Smooth muscle cell of trachea (primary cell): Measurements from ENCODE around the gene ARPC5L. TPM values are rescaled to one million over a fixed set of nuclear protein-coding genes. Genes with fewer than 3 reads are reported as not detected.

Experiments used
- total RNA-seq: library from RNA; depleted of rRNA; stranded (reverse); fragments of >200 nt; gene quantifications from 2 replicates; pipeline ENCODE4 v1.2.1, GENCODE V29; 2014

Gene ARPC5L
- 9.1 and 14.4 TPM in 2 replicates for total RNA-seq

GRCh38 chr9:124861342-124862229, at the start of gene ARPC5L, which contains the start of gene RPL35:
TSS of gene ARPC5L (plus strand) at chr9:124862130. CDS start at chr9:124869291, 7,161 bp downstream.
TSS of gene RPL35 (minus strand) at chr9:124861957. CDS start at chr9:124861912, 45 bp downstream.

DNA sequence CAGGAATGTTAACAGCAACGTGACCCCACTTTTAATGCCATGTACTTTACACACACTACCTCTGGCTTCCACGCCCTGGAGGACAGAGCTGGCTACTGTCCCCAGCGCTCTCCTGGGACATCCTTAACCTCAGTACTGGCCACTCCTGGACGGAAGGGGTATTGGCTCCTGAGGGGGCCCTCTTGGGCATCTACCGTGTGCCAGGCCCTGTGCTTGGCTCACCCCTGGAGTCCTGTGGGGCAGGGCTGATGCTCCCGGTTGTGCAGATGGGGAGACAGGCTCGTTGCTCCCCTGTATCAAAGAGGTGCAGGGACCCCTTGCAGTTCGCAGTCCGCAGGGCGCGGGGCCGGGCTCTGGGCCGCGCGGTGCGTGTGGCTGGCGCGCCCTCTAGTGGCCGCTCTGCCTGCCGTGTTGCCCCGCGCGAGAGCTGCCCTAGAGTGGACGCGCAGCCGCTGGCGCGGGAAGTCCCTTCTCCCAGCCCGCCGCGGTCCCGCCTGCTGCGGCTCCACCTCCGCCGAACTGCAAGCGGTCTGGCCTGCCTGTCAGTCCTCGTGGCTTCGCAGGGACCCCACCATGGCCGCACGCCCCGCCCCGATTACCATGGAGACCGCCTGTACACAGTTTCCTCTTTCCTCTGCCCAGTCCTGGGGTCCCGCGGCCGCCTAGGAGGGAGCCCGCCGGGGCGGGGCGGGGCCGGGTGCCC, 8.9 kb upstream of the ARPC5L start, which contains the start of gene WDR38:
Gene WDR38, plus strand, starts transcription at position 632 of the 703 bp plus-strand sequence. CDS start 72 bp downstream, outside the sequence.

Other genes starting within 250 kb of the ARPC5L start
- gene NR6A1, start 90.8 kb upstream of the ARPC5L start, total RNA-seq, result 0.44 and 0.66 TPM in 2 replicates
- 3.6 and 28.8 TPM in 2 replicates for gene OLFML2A, start 85.0 kb upstream of the ARPC5L start, total RNA-seq
- not detected in 2 replicates for gene WDR38, start 8.7 kb upstream of the ARPC5L start, total RNA-seq
- gene RPL35, start 173 bp upstream of the ARPC5L start, total RNA-seq, result 1,467 and 2,792 TPM in 2 replicates
- gene GOLGA1, start 79.0 kb downstream of the ARPC5L start, total RNA-seq, result 12.7 and 16.6 TPM in 2 replicates